Duodenal mucosa (tissue), 2 donors: Measurements from ENCODE around the gene TMEM151B.

Source experiments
- H3K27ac ChIP-seq: one replicate; pipeline ENCODE4 v1.7.0; 2013; ENCODE audit warnings: low read depth, low read length
- H3K27me3 ChIP-seq, 2 donors: one replicate each; pipeline ENCODE4 v1.7.0; 2013; ENCODE audit warnings: low read length in 2 of 2, control low read depth in 1 of 2; ENCODE audit not compliant: insufficient read depth in 2 of 2, control insufficient read depth in 1 of 2
- H3K36me3 ChIP-seq, 2 donors: one replicate each; pipeline ENCODE4 v1.7.0; 2013; ENCODE audit warnings: low read length in 2 of 2, control low read depth in 1 of 2; ENCODE audit not compliant: insufficient read depth in 2 of 2, control insufficient read depth in 1 of 2
- H3K4me1 ChIP-seq, 2 donors: one replicate each; pipeline ENCODE4 v1.7.0; 2013; ENCODE audit warnings: low read length in 2 of 2, control low read depth in 1 of 2; ENCODE audit not compliant: insufficient read depth in 2 of 2, control insufficient read depth in 1 of 2
- H3K4me3 ChIP-seq, 2 donors: one replicate each; pipeline ENCODE4 v1.7.0; 2013; ENCODE audit warnings: low read length in 2 of 2, low read depth in 1 of 2
- H3K9ac ChIP-seq, 2 donors: one replicate each; pipeline ENCODE4 v1.7.0; 2013; ENCODE audit warnings: low read length in 2 of 2, low read depth in 1 of 2
- H3K9me3 ChIP-seq, 2 donors: one replicate each; pipeline ENCODE4 v1.7.0; 2013; ENCODE audit warnings: low read length in 2 of 2, control low read depth in 1 of 2; ENCODE audit not compliant: control insufficient read depth in 1 of 2

TMEM151B gene

DNA sequence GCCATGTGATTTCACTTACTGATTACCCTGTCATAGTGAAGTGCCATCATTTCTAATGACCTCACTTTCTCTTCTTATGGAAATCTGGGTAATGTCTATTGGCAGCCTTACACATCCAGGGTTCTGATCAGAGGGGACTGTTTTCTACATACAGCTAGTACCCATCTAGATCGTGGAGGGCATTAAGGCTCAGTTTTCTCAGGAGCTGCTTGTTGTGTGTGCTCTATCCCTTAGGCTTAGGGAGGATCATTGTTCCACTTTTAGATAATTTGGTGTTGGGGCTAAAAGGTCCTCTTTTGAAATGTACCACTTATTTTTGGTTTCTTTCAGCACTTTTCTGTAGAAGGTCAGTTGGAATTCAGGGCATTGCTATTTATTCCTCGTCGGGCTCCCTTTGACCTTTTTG lies 19.5 kb upstream of the TMEM151B start:
- H3K4me3 ChIP-seq: no peak overlapping the region
- no peaks in the 10 kb centered on the region for H3K27me3 ChIP-seq
- H3K36me3 ChIP-seq: peaks cover 44 to 69% of the 10 kb centered on the region in 2 donors
- H3K9ac ChIP-seq: no peak overlapping the region
- no peaks in the 10 kb centered on the region for H3K9me3 ChIP-seq
- H3K27ac ChIP-seq: no peak overlapping the region
- peaks cover 11 to 21% of the 10 kb centered on the region in 2 donors for H3K4me1 ChIP-seq

DNA sequence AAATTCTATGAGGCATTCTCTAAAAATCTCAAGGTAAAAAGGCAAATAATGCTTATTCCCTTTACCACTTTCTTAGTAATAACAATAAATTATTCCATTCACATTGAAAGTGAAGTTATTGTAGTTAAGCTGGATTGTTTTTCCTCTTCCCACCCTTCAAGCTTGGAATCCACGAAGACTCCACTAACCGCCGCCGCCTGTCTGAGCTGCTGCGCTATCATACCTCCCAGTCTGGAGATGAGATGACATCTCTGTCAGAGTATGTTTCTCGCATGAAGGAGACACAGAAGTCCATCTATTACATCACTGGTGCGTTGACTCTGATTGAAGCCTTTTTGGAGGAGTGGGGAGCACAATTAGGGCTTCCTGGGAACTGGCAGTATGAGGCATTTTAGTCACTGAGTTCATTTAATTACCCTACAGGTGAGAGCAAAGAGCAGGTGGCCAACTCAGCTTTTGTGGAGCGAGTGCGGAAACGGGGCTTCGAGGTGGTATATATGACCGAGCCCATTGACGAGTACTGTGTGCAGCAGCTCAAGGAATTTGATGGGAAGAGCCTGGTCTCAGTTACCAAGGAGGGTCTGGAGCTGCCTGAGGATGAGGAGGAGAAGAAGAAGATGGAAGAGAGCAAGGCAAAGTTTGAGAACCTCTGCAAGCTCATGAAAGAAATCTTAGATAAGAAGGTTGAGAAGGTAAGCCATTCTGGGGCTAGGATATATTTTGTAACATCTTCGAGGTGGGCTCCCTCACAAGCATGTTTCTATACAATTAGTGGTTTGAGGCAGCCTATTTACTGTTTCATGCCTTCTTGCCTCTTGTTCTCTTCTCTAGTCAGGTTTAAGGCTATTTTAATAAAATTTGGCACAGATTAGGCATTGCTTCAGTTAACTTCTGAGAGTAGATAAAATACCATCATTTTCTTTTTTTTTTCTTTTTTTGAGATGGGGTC lies 18.4 kb upstream of the TMEM151B start:
- Histone ChIP-seq H3K9me3 (no peaks in the 10 kb centered on the region), H3K36me3 (peaks cover 44 to 69% of the 10 kb centered on the region in 2 donors), H3K4me3 (no peak overlapping the region), H3K27me3 (no peaks in the 10 kb centered on the region), H3K4me1 (peaks cover 20 to 28% of the 10 kb centered on the region in 2 donors), H3K27ac (no peak overlapping the region), H3K9ac (no peak overlapping the region)

- peaks cover 47 to 69% of the 10 kb centered on the region in 2 donors for H3K36me3 ChIP-seq
- H3K9me3 ChIP-seq: no peaks in the 10 kb centered on the region
- H3K9ac ChIP-seq: no peak overlapping the region
- no peaks in the 10 kb centered on the region for H3K27me3 ChIP-seq
- no peak overlapping the region for H3K4me3 ChIP-seq
- no peak overlapping the region for H3K27ac ChIP-seq
- H3K4me1 ChIP-seq: peaks cover 28 to 31% of the 10 kb centered on the region in 2 donors
Measured at GRCh38 chr6:44253307-44254101, 16.7 kb upstream of the TMEM151B start.

GRCh38 chr6:44254191-44255104 lies 15.8 kb upstream of the TMEM151B start:
- H3K4me1 ChIP-seq: peaks cover 20 to 22% of the 10 kb centered on the region in 2 donors
- H3K27ac ChIP-seq: no peak overlapping the region
- no peaks in the 10 kb centered on the region for H3K9me3 ChIP-seq
- peaks cover 47 to 59% of the 10 kb centered on the region in 2 donors for H3K36me3 ChIP-seq
- no peaks in the 10 kb centered on the region for H3K27me3 ChIP-seq
- H3K9ac ChIP-seq: no peak overlapping the region
- no peak overlapping the region for H3K4me3 ChIP-seq

GRCh38 chr6:44255105-44255808 lies 15.0 kb upstream of the TMEM151B start:
- peaks cover 44 to 57% of the 10 kb centered on the region in 2 donors for H3K36me3 ChIP-seq
- no peak overlapping the region for H3K4me3 ChIP-seq
- no peak overlapping the region for H3K9ac ChIP-seq

DNA sequence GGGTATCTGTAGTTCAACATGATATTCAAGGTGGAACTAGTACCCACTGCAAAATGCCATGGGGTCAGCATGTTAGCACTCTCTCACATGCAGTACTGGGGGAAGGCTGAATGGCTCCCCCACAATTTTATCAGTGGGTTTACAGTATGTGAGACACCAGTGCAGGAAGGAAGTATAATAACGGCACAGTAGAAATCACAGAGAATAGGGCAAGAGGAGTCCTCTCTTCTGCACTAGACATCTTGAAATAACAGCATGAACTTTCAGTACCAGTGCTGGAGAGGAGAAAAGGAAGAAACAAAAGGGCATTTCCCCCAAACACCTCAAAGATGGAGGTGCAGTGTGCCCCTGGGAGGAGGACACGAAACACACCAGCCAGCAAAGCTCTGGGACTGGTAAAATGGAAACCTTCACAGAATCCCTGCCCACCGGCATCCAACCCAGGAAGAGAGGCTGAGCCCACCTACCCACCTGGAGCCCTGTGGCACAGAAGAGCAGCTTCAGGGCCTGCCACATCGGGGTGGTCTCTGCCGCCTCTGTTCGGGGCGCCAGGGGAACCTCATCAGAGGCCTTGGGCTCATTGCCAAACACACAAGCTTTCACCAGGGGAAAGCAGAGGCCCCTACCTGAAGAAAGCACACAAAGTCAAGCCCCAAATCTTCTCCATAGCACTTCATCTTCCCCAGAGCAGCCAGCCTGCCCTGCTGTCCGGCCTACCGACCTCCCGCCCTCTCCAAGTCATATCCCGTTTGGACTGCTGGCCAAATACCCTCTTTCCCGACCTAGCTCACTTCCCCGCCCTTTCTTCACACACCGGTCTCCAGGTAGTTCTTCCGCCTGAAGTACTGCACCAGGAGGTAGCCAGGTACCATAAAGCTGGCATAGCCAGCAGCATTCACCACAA lies 14.1 kb upstream of the TMEM151B start:
- H3K9ac ChIP-seq: peak overlapping the region; percentile 79 to 88
- H3K27me3 ChIP-seq: no peaks in the 10 kb centered on the region
- H3K36me3 ChIP-seq: peaks cover 37 to 55% of the 10 kb centered on the region in 2 donors
- H3K27ac ChIP-seq: peak overlapping the region; percentile 60
- no peaks in the 10 kb centered on the region for H3K9me3 ChIP-seq
- peaks cover 20% of the 10 kb centered on the region in 2 donors for H3K4me1 ChIP-seq
- H3K4me3 ChIP-seq: peak overlapping the region; percentile 83 to 89

More at GRCh38 chr6:44255105-44255808, 15.0 kb upstream of the TMEM151B start:
- no peak overlapping the region for H3K27ac ChIP-seq
- H3K4me1 ChIP-seq: peaks cover 20% of the 10 kb centered on the region in 2 donors
- H3K9me3 ChIP-seq: no peaks in the 10 kb centered on the region
- no peaks in the 10 kb centered on the region for H3K27me3 ChIP-seq

- no peaks in the 10 kb centered on the region for H3K27me3 ChIP-seq
- H3K4me1 ChIP-seq: peaks cover 20 to 24% of the 10 kb centered on the region in 2 donors
- no peaks in the 10 kb centered on the region for H3K9me3 ChIP-seq
- H3K36me3 ChIP-seq: peaks cover 34 to 54% of the 10 kb centered on the region in 2 donors
- H3K4me3 ChIP-seq: peak overlapping the region; percentile 83 to 89
- H3K9ac ChIP-seq: peak overlapping the region; percentile 79 to 88
- H3K27ac ChIP-seq: peak overlapping the region; percentile 60
Measured at GRCh38 chr6:44256775-44257024, 13.6 kb upstream of the TMEM151B start.

DNA sequence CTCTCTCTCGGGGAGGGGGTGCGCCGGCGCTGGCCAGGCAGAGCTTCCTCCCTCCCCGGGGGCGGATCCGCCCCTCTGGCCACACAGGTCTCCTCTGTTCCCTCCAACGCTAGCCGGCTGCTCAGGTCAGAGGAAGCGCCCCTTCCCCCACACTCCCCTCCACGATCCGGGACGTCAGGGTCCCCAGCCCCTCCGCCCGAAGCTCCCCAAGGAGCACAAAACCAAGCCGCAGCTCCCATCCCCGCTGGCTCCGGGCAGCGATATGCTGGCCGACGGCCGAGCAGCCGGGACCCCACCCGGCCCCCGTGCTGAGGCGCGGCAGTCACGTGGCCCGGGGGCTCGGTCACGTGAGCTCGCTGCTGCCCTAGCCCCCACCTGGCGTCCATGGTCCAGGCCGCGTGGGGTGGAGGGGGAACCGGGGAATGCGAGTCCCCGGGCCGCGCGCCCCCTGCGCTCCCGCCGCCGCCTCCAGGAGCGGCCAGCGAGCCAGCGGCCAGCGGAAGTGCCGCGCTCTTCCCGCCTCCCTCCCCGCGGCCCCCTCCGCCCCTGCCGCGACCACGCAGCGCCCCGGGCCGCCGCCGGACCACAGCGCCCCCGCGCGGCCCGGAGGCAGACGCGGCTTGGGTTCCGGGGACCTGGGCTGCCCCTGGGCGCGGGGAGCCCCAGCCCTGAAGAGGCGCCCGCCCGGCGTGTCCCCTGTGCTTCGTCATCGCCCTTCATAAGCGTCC lies 13.1 kb upstream of the TMEM151B start, which contains the start of gene SLC35B2:
SLC35B2 (minus strand) TSS at position 504 of the 728 bp plus-strand sequence; CDS start at position 386, 118 bp downstream.
- H3K9ac ChIP-seq: peak within 1 kb of the TSS; percentile 79 to 88
- peak within 1 kb of the TSS; percentile 60 for H3K27ac ChIP-seq
- peaks cover 24 to 29% of the 10 kb centered on the region in 2 donors for H3K4me1 ChIP-seq
- peak within 1 kb of the TSS; percentile 83 to 89 for H3K4me3 ChIP-seq
- peaks cover 30 to 54% of the 10 kb centered on the region in 2 donors for H3K36me3 ChIP-seq
- H3K27me3 ChIP-seq: no peaks in the 10 kb centered on the region
- no peaks in the 10 kb centered on the region for H3K9me3 ChIP-seq
